Measurements from ENCODE around the gene DNMT3A.

Gene DNMT3A

DNA sequence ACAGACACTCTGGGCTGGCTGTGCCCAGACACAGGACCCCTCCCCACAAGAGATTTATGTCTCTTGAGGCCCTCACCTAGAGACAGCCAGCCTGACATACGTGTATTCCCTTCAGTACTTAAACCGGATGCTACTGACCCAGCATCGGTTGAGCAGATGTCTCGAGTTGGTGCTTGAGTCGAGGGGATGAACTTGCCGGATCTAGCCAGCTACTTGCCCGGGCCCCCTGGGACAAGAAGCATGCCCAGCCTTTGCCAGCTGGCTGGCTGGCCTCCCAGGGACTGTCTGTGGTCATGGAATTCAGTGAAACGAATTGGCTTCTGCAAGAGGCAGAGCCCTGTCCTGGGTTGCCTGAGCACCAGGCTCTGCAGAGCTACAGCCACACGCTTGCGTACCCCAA, 36.0 kb downstream of the DNMT3A start:
- DNase-seq (ENCODE audit: low read depth, low spot score) = peak; percentile 31
- no peak overlapping the region for H3K4me3 ChIP-seq (ENCODE audit: low read depth, low read length)
- ChIA-PET POLR2A (no interaction called here), CTCF (interaction anchor here (1.0 kb wide), 2 partner anchors 9 to 261 kb away, joined by 3 read pairs; no protein-coding TSS in a partner anchor)
- TF ChIP-seq, protein P1, sequence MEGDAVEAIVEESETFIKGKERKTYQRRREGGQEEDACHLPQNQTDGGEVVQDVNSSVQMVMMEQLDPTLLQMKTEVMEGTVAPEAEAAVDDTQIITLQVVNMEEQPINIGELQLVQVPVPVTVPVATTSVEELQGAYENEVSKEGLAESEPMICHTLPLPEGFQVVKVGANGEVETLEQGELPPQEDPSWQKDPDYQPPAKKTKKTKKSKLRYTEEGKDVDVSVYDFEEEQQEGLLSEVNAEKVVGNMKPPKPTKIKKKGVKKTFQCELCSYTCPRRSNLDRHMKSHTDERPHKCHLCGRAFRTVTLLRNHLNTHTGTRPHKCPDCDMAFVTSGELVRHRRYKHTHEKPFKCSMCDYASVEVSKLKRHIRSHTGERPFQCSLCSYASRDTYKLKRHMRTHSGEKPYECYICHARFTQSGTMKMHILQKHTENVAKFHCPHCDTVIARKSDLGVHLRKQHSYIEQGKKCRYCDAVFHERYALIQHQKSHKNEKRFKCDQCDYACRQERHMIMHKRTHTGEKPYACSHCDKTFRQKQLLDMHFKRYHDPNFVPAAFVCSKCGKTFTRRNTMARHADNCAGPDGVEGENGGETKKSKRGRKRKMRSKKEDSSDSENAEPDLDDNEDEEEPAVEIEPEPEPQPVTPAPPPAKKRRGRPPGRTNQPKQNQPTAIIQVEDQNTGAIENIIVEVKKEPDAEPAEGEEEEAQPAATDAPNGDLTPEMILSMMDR (IDR thresholded peaks at IDR 0.05; ENCODE audit: insufficient read depth, low read length, missing control alignments) = no peak

DNA sequence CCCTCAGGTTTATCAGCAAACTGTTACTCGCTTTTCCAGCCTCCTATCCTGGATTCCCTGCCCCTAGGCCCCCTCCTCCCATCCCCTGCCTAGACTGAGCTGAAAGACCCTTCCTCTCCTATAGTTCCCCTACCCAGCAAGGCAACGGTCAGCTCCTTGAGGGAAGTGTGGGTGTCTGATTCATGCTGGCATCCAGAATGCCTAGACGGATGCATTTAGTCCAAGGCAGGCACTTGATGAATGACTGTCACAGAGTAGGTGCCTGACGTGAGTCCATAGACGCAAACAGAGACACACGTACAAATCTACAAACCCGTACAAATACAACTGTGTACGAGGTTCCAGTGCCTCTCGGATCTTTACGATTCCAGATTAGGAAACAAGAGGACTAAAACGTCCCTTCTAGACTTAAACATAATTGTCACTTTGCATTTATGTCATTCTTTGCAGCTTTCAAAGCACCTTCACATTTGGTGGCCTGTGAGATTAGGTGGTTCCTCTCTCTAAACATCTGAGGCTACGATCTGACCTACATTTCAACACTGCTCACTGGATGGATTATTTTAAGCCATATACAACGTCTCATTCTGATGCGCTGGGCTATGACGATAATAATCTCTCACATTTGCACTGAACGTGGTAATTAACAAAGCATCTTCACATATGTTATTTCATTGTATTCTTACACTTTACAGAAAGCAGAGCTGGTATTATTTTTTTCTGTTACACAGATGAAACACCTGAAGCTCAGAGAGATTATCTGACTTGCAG, 36.7 kb downstream of the DNMT3A start:
- CTCF ChIA-PET = interaction anchor here (1.0 to 1.7 kb wide), 4 partner anchors 9 to 262 kb away, joined by 3 to 4 read pairs (median 3); no protein-coding TSS in a partner anchor
- TF ChIP-seq, protein P1 (IDR thresholded peaks at IDR 0.05; ENCODE audit: insufficient read depth, low read length, missing control alignments) = no peak

DNA sequence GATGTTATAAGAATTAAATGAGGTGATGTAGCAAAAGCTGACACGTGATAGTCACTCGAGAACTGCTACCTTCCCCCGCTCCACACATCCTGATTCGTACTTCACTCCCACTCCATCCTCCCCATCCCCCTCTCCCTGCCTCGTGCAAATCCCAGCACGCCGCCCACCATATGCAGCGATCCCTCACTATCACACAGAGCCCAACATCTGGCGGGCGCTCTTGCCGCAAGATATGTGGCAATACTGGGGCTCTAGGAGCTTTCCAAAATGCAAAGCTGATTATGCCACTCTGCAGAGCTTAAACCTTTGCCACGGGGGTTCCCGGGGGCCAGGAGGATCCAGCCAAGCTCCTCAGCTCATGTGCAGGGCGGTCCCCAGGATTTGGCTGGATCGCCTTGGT, 37.4 kb downstream of the DNMT3A start:
- no peak overlapping the region for H3K4me3 ChIP-seq (ENCODE audit: low read depth, low read length)
- ChIA-PET POLR2A (no interaction called here), CTCF (interaction anchor here (1.0 to 1.7 kb wide), 3 partner anchors 10 to 263 kb away, joined by 3 to 4 read pairs (median 3); no protein-coding TSS in a partner anchor)
- no peak for DNase-seq (ENCODE audit: low read depth, low spot score)
- TF ChIP-seq, protein P1 (IDR thresholded peaks at IDR 0.05; ENCODE audit: insufficient read depth, low read length, missing control alignments) = no peak

More for the DNA sequence above, 36.7 kb downstream of the DNMT3A start:
- DNase-seq (ENCODE audit: low read depth, low spot score) = no peak
- no peak overlapping the region for H3K4me3 ChIP-seq (ENCODE audit: low read depth, low read length)
- POLR2A ChIA-PET = no interaction called here

DNA sequence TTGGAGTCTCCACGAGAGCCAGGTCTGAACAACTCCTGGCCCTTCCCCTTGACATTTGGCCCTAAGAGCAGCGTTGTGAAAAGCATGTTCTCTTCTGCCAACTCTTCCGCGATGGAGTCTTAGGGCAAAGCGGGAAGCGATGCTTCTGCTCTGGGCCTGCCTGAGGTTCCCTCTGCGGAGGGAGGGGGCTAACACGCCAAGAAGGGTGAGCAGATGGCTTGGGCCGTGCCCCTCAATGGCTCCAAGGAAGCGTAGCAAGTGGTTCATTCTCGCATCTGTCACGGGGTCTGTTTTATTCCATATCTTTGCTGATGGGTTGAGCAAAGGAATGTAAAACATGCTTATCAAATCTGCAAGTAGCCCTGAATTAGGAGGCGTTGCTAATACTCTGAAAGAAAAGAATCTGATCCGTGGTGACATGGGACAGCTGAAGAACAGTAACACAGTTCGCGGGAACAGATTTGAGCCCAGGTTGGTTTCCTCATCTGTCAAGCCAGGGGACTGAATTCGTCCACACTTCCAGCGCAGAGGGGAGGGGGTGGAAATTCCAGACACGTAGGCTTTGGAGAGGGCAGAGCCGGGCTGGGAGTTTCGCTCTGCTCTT, 38.0 kb downstream of the DNMT3A start:
- ChIA-PET CTCF (interaction anchor here (0.9 to 1.7 kb wide), 4 partner anchors 46 to 263 kb away, joined by 3 to 4 read pairs (median 3); no protein-coding TSS in a partner anchor), POLR2A (no interaction called here)
- DNase-seq (ENCODE audit: low read depth, low spot score) = no peak
- H3K4me3 ChIP-seq (ENCODE audit: low read depth, low read length) = no peak overlapping the region
- TF ChIP-seq, protein P1 (IDR thresholded peaks at IDR 0.05; ENCODE audit: insufficient read depth, low read length, missing control alignments) = no peak

DNA sequence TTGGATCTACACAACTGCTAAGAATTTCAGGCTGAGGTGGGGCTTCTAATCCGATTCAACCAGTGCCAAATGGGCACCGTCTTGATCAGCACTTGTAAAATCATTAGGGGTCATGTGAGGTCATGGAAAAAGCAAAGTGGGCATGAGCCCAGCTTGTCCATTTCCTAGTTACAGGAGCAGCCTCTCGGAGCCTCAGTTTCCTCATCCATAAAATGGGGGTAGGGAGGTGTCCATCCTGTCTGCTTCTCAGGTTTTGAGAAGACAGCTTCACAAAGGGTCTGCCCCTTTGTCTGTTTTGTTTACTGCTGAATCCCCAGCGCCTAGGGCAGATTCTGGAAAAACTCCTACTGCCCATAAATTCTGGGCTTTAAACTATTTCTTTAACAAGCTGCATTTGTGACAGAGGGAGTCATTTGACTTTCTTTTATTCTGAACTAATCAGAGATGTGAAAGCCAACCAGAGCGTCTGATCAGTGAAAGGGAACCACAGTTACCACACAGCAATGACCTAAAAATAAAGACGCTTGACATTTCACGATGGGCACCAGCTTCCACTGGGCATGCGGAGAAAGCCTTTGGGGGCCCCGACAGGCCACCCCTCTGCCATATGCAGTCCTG, 38.9 kb downstream of the DNMT3A start:
- POLR2A ChIA-PET = no interaction called here

More for the DNA sequence above, 38.9 kb downstream of the DNMT3A start:
- TF ChIP-seq, protein P1 (IDR thresholded peaks at IDR 0.05; ENCODE audit: insufficient read depth, low read length, missing control alignments) = no peak
- CTCF ChIA-PET = interaction anchor here (0.9 to 2.2 kb wide), 4 partner anchors 26 to 265 kb away, joined by 3 to 6 read pairs (median 3); no protein-coding TSS in a partner anchor
- DNase-seq (ENCODE audit: low read depth, low spot score) = no peak
- H3K4me3 ChIP-seq (ENCODE audit: low read depth, low read length) = no peak overlapping the region
